ENCODE results near the gene PEA15.
A peak's percentile ranks its signal among the peaks of the same experiment; 100 is the strongest.

The PEA15 gene

GRCh38 chr1:160194737-160195059, 10.5 kb upstream of the PEA15 start:
- TF ChIP-seq CTCF (IDR thresholded peaks at IDR 0.05) = no peak
- no peak overlapping the region for H3K27ac ChIP-seq
- no peaks in the 10 kb centered on the region for H3K36me3 ChIP-seq
- no peaks in the 10 kb centered on the region for H3K4me1 ChIP-seq (ENCODE audit: control insufficient read depth in 1 of 2, insufficient read depth in 1 of 2, low read depth in 1 of 2, low read length in 1 of 2)
- peaks cover 12% of the 10 kb centered on the region for H3K27me3 ChIP-seq
- H3K9me3 ChIP-seq = no peaks in the 10 kb centered on the region
- H3K4me3 ChIP-seq (ENCODE audit: low read depth in 1 of 2, low read length in 1 of 2) = no peak overlapping the region

GRCh38 chr1:160196143-160196542, 9.0 kb upstream of the PEA15 start:
- H3K36me3 ChIP-seq = no peaks in the 10 kb centered on the region
- no peak overlapping the region for H3K4me3 ChIP-seq (ENCODE audit: low read depth in 1 of 2, low read length in 1 of 2)
- no peak overlapping the region for H3K27ac ChIP-seq
- peaks cover 12% of the 10 kb centered on the region for H3K27me3 ChIP-seq
- TF ChIP-seq CTCF (IDR thresholded peaks at IDR 0.05) = no peak
- H3K4me1 ChIP-seq (ENCODE audit: control insufficient read depth in 1 of 2, insufficient read depth in 1 of 2, low read depth in 1 of 2, low read length in 1 of 2) = no peaks in the 10 kb centered on the region
- H3K9me3 ChIP-seq = no peaks in the 10 kb centered on the region

- Histone ChIP-seq H3K36me3 (no peaks in the 10 kb centered on the region), H3K27me3 (peaks cover 12% of the 10 kb centered on the region), H3K27ac (no peak overlapping the region), H3K4me1 (ENCODE audit: control insufficient read depth in 1 of 2, insufficient read depth in 1 of 2, low read depth in 1 of 2, low read length in 1 of 2) (no peaks in the 10 kb centered on the region), H3K4me3 (ENCODE audit: low read depth in 1 of 2, low read length in 1 of 2) (no peak overlapping the region), H3K9me3 (no peaks in the 10 kb centered on the region)
- no peak for TF ChIP-seq CTCF (IDR thresholded peaks at IDR 0.05)
These were observed 8.0 kb upstream of the PEA15 start for GRCh38 chr1:160197231-160197630.

GRCh38 chr1:160200786-160201185, 4.4 kb upstream of the PEA15 start:
- H3K4me1 ChIP-seq (ENCODE audit: control insufficient read depth in 1 of 2, insufficient read depth in 1 of 2, low read depth in 1 of 2, low read length in 1 of 2) = peaks cover 7 to 12% of the 10 kb centered on the region in 2 experiments
- H3K36me3 ChIP-seq = no peaks in the 10 kb centered on the region
- H3K9me3 ChIP-seq = no peaks in the 10 kb centered on the region
- no peak overlapping the region for H3K4me3 ChIP-seq (ENCODE audit: low read depth in 1 of 2, low read length in 1 of 2)
- no peak overlapping the region for H3K27ac ChIP-seq
- no peak for TF ChIP-seq CTCF (IDR thresholded peaks at IDR 0.05)
- peaks cover 19% of the 10 kb centered on the region for H3K27me3 ChIP-seq

- H3K36me3 ChIP-seq = peaks cover 8% of the 10 kb centered on the region
- peaks cover 11 to 15% of the 10 kb centered on the region in 2 experiments for H3K4me1 ChIP-seq (ENCODE audit: control insufficient read depth in 1 of 2, insufficient read depth in 1 of 2, low read depth in 1 of 2, low read length in 1 of 2)
- H3K27me3 ChIP-seq = peaks cover 24% of the 10 kb centered on the region
- no peak for TF ChIP-seq CTCF (IDR thresholded peaks at IDR 0.05)
- H3K4me3 ChIP-seq (ENCODE audit: low read depth in 1 of 2, low read length in 1 of 2) = peak overlapping the region in 1 of 2 experiments; percentile 56
- H3K27ac ChIP-seq = no peak overlapping the region
- no peaks in the 10 kb centered on the region for H3K9me3 ChIP-seq
These were observed 500 bp upstream of the PEA15 start for GRCh38 chr1:160204526-160205241.
